ENCODE data around the gene WDR83. TPM values are rescaled to one million over a fixed set of nuclear protein-coding genes. Genes with fewer than 3 reads are reported as not detected.
"Not testable (repeated sequence)": the region's sequence is repeated elsewhere in the genome, so short reads cannot be mapped to it uniquely, and the experiment has no call there.

WDR83 gene
- total RNA-seq, 8 experiments from 2014 or later = 11.4 to 18.0 (median 14.6) TPM

- 72 to 95% (median 93%) methylated on average over 5 to 23 of the region's 26 CpGs; no CpG with 5 or more reads in 7 of the 10 experiments for WGBS, 10 experiments
- ATAC-seq (replicated peaks in 6 of 8) = no peak
- in situ Hi-C loops (cut with MboI; ENCODE audit: low pct_unique_long_range_greater_than_20kb in 2 of 9, low sequenced_read_pairs in 9 of 9, unreplicated experiment in 9 of 9) = no loop called here
- H3K27ac ChIP-seq = no peak overlapping the region
- peaks cover 0 to 2% of the 10 kb centered on the region in 2 donors for H3K4me1 ChIP-seq (replicated peaks in 1 of 2)
- H3K4me3 ChIP-seq = no peak overlapping the region
Observed at GRCh38 chr19:12642506-12642905, 24.1 kb upstream of the WDR83 start.

DNA sequence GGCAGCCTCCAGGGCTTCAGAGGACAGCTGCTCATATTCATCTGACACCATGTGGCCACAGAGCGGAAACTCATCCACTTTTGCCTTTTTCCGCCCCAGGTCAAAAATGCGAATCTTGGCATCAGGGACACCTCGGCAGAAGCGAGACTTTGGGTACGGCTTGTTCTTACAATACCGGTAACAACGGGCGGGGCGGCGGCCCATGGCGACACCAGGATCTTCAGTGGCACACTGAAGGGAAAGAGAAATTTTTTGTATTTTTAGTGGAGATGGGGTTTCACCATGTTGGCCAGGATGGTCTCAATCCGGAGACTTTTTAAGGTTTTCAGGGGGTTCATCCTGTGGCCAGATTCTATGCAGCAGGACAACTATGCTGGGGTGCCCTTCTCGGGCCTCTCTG lies 22.9 kb upstream of the WDR83 start:
- H3K4me1 ChIP-seq (replicated peaks in 1 of 2); in situ Hi-C loops (cut with MboI; ENCODE audit: low pct_unique_long_range_greater_than_20kb in 2 of 9, low sequenced_read_pairs in 9 of 9, unreplicated experiment in 9 of 9); H3K27ac ChIP-seq; ATAC-seq (replicated peaks in 6 of 8); H3K4me3 ChIP-seq: not testable (repeated sequence)
- 77 to 91% (median 86%) methylated on average over 4 to 10 of the region's 14 CpGs; no CpG with 5 or more reads in 6 of the 10 experiments for WGBS, 10 experiments

DNA sequence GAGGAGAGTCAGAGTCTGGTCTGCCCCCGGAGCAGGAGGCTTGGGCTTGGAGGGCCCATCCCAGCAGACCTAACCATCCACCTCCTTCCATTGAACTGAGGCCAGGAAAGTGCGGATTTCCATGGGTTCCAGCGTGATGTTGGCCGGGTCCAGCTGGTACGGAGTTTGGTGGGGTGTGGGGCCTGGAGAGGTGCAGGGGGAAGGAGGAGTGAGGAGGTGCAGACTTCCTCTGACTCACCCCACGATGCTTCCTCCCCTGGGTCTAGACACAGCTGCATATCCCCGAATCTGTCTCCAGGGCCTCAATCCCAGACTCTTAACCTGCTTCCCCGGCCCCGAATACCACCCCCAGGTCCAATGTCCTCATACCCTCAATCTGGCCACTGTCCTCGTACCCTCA lies 20.1 kb upstream of the WDR83 start:
- ATAC-seq (replicated peaks in 6 of 8) = no peak
- Histone ChIP-seq H3K4me1 (replicated peaks in 1 of 2) (no peaks in the 10 kb centered on the region), H3K4me3 (no peak overlapping the region), H3K27ac (no peak overlapping the region)
- WGBS, 10 experiments = 83 to 100% (median 100%) methylated on average over 1 to 3 of the region's 10 CpGs; no CpG with 5 or more reads in 7 of the 10 experiments
- in situ Hi-C loops (cut with MboI; ENCODE audit: low pct_unique_long_range_greater_than_20kb in 2 of 9, low sequenced_read_pairs in 9 of 9, unreplicated experiment in 9 of 9) = no loop called here

GRCh38 chr19:12647047-12647446 lies 19.6 kb upstream of the WDR83 start:
- no peak for ATAC-seq (replicated peaks in 6 of 8)
- Histone ChIP-seq H3K27ac (no peak overlapping the region), H3K4me1 (replicated peaks in 1 of 2) (no peaks in the 10 kb centered on the region), H3K4me3 (no peak overlapping the region)
- 100% methylated on average over 1 to 2 of the region's 8 CpGs; no CpG with 5 or more reads in 8 of the 10 experiments for WGBS, 10 experiments
- in situ Hi-C loops (cut with MboI; ENCODE audit: low pct_unique_long_range_greater_than_20kb in 2 of 9, low sequenced_read_pairs in 9 of 9, unreplicated experiment in 9 of 9) = no loop called here

DNA sequence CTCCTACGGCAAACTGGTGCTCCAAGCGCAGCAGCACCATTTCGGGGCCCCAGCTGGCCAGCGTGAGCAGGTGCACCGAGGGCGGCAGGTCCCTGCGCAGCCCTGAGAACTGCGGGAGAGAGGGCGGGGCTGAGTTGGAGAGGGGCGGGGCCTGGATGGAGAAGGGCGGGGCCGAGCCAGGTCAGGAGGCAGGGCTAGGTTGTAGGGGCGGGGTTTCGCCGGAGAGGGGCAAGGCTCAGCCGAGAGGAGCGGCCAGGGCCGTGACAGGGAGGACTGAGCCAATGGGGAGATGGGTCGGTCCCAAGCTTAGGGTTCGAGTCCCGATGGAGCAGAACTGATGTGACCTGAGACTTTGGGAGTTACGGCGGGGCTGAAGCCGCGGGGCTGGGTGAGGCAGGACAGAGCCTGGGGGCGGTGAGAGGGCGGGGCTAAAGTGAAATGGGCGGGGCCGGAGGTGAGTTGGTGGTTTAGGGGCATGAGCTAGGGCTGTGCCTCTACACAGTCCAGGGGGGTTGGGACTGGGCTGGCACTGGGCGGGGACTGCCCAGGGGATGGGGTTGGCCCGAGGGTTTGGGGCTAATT lies 19.0 kb upstream of the WDR83 start:
- Histone ChIP-seq H3K27ac (no peak overlapping the region), H3K4me1 (replicated peaks in 1 of 2) (no peaks in the 10 kb centered on the region), H3K4me3 (peak overlapping the region in 3 of 5 donors; percentile 10 to 29 (median 28))
- 60 to 76% methylated on average over 1 to 3 of the region's 31 CpGs; no CpG with 5 or more reads in 8 of the 10 experiments for WGBS, 10 experiments
- peak; percentile 13 to 92 (median 86) for ATAC-seq (replicated peaks in 6 of 8)
- in situ Hi-C loops (cut with MboI; ENCODE audit: low pct_unique_long_range_greater_than_20kb in 2 of 9, low sequenced_read_pairs in 9 of 9, unreplicated experiment in 9 of 9) = no loop called here

DNA sequence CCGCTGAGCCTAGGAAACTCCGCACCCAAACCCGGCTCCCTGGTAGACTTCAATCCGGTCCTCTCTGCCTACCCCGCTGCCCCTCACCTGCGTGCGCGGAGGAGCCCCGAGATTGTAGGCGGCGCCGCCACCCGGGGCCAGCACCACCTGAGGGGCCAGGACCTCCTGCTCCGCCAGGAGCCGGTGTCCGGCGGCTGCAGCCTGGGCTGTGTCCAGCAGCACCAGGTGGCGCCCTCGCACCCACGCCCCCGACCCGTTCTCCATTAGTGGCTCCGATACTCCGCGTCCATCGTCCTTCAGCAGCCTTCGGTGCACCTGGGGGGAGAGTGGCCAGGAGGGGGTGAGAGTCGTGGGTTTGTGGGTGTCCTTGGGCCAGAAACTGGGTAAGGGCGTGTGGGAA lies 18.5 kb upstream of the WDR83 start:
- in situ Hi-C loops (cut with MboI; ENCODE audit: low pct_unique_long_range_greater_than_20kb in 2 of 9, low sequenced_read_pairs in 9 of 9, unreplicated experiment in 9 of 9) = no loop called here
- Histone ChIP-seq H3K27ac (no peak overlapping the region), H3K4me1 (replicated peaks in 1 of 2) (no peaks in the 10 kb centered on the region), H3K4me3 (peak overlapping the region in 3 of 5 donors; percentile 10 to 29 (median 28))
- WGBS, 10 experiments = 0 to 100% (median 40%) methylated on average over 1 to 2 of the region's 29 CpGs; no CpG with 5 or more reads in 7 of the 10 experiments
- peak in 6 of 8 experiments; percentile 9 to 67 (median 48) for ATAC-seq (replicated peaks in 6 of 8)

GRCh38 chr19:12649941-12650340 lies 16.7 kb upstream of the WDR83 start:
- Histone ChIP-seq H3K27ac (no peak overlapping the region), H3K4me3 (no peak overlapping the region), H3K4me1 (replicated peaks in 1 of 2) (no peaks in the 10 kb centered on the region)
- WGBS, 10 experiments = 40 to 97% methylated on average over 2 to 4 of the region's 10 CpGs; no CpG with 5 or more reads in 8 of the 10 experiments
- in situ Hi-C loops (cut with MboI; ENCODE audit: low pct_unique_long_range_greater_than_20kb in 2 of 9, low sequenced_read_pairs in 9 of 9, unreplicated experiment in 9 of 9) = no loop called here
- ATAC-seq (replicated peaks in 6 of 8) = no peak

DNA sequence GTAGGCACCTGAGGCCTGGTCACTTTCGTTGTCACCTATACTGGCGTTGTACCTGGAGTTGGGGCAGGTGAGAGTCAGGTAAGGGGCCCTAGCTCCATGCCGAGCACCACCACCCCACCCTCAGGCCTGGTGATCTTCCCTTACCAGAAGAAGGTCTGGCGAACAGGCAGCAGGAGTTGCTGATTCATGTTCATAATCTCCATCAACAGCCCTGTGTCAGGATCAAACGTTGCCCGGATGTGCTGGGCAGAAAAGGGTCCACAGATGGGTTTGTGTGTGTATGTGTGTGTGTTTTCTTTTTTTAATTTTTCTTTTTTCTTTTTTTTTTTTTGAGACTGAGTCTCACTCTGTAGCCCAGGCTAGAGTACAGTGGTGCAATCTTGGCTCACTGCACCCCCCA lies 14.4 kb upstream of the WDR83 start:
- no peaks in the 10 kb centered on the region for H3K4me1 ChIP-seq (replicated peaks in 1 of 2)
- H3K4me3 ChIP-seq = no peak overlapping the region
- WGBS, 10 experiments = 54 to 100% (median 91%) methylated on average over 2 to 4 of the region's 6 CpGs; no CpG with 5 or more reads in 6 of the 10 experiments
- H3K27ac ChIP-seq = no peak overlapping the region
- in situ Hi-C loops (cut with MboI; ENCODE audit: low pct_unique_long_range_greater_than_20kb in 2 of 9, low sequenced_read_pairs in 9 of 9, unreplicated experiment in 9 of 9) = no loop called here
- no peak for ATAC-seq (replicated peaks in 6 of 8)

DNA sequence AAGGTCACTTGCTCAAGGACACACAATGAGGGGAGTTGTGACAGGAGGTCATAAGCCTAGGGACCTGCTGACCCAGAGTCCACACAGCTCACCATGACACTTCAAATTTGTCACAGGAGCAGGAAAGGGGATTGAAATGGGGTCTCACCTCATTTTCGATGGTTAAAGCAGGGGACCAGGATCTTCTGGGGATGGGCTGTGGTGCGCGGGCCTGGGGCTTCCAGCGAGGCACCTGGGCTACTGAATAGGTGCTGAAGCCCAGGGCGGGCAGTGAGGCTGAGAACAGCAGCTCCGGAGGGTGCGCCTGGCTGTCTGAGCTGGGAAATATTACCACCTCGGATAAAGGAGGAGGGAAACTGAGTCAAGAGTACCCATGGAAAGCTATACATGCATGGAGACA lies 11.1 kb upstream of the WDR83 start:
- ATAC-seq (replicated peaks in 6 of 8) = no peak
- in situ Hi-C loops (cut with MboI; ENCODE audit: low pct_unique_long_range_greater_than_20kb in 2 of 9, low sequenced_read_pairs in 9 of 9, unreplicated experiment in 9 of 9) = no loop called here
- no peak overlapping the region for H3K27ac ChIP-seq
- H3K4me3 ChIP-seq = no peak overlapping the region
- 77 to 100% (median 96%) methylated on average over 1 to 4 of the region's 8 CpGs; no CpG with 5 or more reads in 4 of the 10 experiments for WGBS, 10 experiments
- H3K4me1 ChIP-seq (replicated peaks in 1 of 2) = no peaks in the 10 kb centered on the region

DNA sequence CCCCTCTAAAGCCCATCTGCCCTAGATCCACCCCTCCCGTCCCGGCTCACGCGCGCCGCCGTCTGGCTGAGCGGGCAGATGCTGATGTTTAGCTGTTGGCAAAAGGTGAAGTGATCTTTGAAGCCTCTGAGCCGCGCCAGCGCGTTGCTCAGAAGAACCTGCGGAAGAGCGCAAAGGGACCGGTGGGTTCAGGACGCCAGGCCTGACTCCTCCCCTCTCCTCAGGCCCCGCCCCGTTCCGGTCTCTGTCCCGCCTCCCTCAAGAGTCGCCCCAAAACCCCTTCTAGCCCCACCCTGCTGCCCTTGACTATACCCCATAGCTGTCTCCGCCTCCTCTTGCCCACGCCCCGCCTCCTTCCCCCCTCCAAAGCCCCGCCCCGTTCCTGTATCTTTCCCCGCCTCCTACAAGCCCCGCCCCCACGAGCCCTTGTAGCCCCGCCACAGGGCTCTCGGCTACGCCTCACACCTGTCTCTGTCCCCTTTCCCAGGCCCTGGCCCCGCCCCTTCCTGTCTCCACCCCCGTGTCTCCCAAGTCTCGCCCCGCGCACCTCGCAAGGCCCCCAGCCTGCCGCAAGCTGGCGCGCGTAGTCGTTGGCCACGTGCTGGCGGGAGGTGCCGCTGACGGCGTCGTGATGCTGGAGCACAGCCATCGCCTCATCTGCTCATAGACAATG lies 9.6 kb upstream of the WDR83 start:
- in situ Hi-C loops (cut with MboI; ENCODE audit: low pct_unique_long_range_greater_than_20kb in 2 of 9, low sequenced_read_pairs in 9 of 9, unreplicated experiment in 9 of 9) = no loop called here
- 71 to 100% (median 80%) methylated on average over 2 to 7 of the region's 50 CpGs; no CpG with 5 or more reads in 7 of the 10 experiments for WGBS, 10 experiments
- ATAC-seq (replicated peaks in 6 of 8) = peak in 2 of 8 experiments; percentile 18 to 35
- H3K4me1 ChIP-seq (replicated peaks in 1 of 2) = no peaks in the 10 kb centered on the region
- H3K4me3 ChIP-seq = no peak overlapping the region
- H3K27ac ChIP-seq = no peak overlapping the region

DNA sequence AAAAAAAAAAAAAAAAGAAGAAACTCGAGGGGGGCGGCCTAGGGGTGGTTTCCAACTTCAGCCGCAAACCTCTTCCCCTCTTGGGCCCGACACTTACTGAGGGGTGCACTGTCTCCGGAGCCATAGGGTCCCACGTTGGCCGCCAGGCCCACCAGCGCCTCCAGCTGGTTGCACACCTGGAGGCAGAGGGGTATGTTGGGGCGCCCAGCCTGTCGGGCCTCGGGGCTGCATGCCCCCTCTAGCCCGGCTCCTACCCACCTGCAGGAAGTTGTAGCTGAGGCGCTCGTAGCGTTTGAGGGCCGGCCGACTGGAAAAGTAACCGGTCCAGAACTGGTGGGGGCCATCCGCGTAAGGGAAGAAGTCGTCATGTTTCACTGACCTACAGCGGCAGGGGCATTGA lies 8.6 kb upstream of the WDR83 start:
- Histone ChIP-seq H3K4me3 (no peak overlapping the region), H3K4me1 (replicated peaks in 1 of 2) (no peaks in the 10 kb centered on the region), H3K27ac (no peak overlapping the region)
- WGBS, 10 experiments = 60 to 100% (median 93%) methylated on average over 1 to 7 of the region's 22 CpGs; no CpG with 5 or more reads in 3 of the 10 experiments
- in situ Hi-C loops (cut with MboI; ENCODE audit: low pct_unique_long_range_greater_than_20kb in 2 of 9, low sequenced_read_pairs in 9 of 9, unreplicated experiment in 9 of 9) = no loop called here
- peak in 1 of 8 experiments; percentile 17 for ATAC-seq (replicated peaks in 6 of 8)

DNA sequence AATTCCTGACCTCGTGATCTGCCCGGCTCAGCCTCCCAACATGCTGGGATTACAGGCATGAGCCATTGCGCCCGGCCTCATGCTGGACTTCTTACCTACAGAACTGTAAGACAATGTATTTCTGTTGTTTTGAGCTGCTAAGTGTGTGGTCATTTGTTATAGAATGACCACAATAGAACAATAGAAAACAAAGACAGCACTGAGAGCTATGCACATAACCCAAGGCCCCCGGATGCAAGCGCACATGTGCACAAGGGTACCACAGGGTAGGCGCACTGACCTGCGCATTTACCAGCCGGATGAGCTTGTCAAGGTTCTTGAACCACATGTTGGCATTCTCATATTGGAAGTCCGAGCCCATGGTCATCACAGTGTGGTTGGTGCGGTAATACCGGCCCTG lies 5.6 kb upstream of the WDR83 start:
- WGBS, 10 experiments = 76 to 100% (median 98%) methylated on average over 1 to 10 of the region's 12 CpGs; no CpG with 5 or more reads in 2 of the 10 experiments
- H3K4me1 ChIP-seq (replicated peaks in 1 of 2) = peaks cover 2 to 8% of the 10 kb centered on the region in 2 donors
- no peak overlapping the region for H3K4me3 ChIP-seq
- no peak for ATAC-seq (replicated peaks in 6 of 8)
- no peak overlapping the region for H3K27ac ChIP-seq
- in situ Hi-C loops (cut with MboI; ENCODE audit: low pct_unique_long_range_greater_than_20kb in 2 of 9, low sequenced_read_pairs in 9 of 9, unreplicated experiment in 9 of 9) = no loop called here

- H3K27ac ChIP-seq = no peak overlapping the region
- in situ Hi-C loops (cut with MboI; ENCODE audit: low pct_unique_long_range_greater_than_20kb in 2 of 9, low sequenced_read_pairs in 9 of 9, unreplicated experiment in 9 of 9) = no loop called here
- H3K4me3 ChIP-seq = no peak overlapping the region
- peak in 7 of 8 experiments; percentile 12 to 77 (median 27) for ATAC-seq (replicated peaks in 6 of 8)
- peaks cover 16 to 17% of the 10 kb centered on the region in 2 donors for H3K4me1 ChIP-seq (replicated peaks in 1 of 2)
- 55 to 100% (median 80%) methylated on average over 1 to 13 of the region's 29 CpGs; no CpG with 5 or more reads in 1 of the 10 experiments for WGBS, 10 experiments
Observed at GRCh38 chr19:12664406-12665280, 2.0 kb upstream of the WDR83 start.

Data from motor neuron (in vitro differentiated cells).